ENCODE data around the gene UBE2B.
"Not testable (repeated sequence)": the region's sequence is repeated elsewhere in the genome, so short reads cannot be mapped to it uniquely, and the experiment has no call there.

Gene UBE2B

DNA sequence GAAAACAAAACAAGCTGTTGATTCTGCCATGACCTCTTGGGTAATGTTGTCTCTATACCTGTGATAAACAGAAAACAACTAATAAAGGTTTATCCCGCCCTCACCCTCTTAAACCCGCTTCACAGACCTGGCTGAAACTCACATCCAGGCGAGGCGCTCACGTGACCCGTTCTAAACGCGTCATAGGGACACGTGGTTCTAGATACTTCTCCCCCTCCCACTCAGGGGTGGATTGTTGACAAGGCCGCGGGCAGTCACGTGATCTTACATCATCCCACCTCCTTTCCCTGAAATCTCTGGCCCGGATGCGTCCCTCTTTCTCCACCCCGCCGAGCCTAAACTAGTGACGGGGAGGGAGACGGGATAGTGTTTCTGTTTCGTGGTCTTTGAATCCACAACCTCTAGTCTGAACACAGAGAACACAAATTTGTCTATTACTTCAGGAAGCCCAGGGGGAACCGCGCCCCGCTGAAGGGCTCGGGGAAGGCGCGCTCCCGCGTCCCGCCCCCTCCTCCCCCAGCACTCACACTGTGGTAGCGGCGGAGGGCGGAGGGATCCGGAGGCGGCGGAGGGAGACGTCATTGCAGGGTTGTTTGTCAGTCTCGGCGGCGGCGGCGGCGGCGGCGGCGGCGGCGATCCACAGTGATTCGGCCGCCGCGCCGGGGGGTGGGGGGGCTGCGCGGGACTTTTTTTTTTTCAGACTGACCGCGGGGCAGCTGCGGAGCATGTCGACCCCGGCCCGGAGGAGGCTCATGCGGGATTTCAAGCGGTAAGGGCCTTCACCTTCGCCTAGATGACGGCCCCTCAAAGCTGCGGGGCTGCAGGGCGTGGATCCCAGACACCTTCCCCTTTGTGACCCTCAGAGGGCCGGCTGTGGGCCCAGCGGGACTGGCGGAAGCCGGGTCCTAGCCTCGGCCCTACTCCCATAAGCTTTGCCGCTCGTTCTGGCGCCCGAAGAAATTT, at the start of gene UBE2B:
TSS of gene UBE2B (plus strand) at position 699 of the 963 bp plus-strand sequence. CDS start at position 726, 27 bp downstream.
- peak; percentile 98 for DNase-seq

DNA sequence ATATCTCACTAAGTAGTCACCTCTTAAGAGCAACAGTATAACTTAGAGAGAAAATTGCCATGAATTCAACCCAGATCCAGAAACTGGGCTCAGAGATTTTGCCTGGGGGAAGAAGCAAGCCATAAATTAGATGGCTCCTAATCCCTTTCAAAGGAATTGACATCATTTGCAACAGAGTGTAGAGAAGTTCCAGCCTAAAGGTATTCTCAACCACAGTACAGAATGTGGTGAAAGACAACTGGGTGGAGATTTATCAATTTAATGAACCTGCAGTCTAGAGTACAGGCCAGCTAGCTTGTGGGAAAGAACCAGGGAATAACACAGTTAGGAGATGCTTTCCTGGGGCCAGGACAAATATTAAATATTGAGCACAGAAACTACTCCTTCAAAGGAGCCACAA, 44.0 kb upstream of the UBE2B start:
- no peak for DNase-seq

DNA sequence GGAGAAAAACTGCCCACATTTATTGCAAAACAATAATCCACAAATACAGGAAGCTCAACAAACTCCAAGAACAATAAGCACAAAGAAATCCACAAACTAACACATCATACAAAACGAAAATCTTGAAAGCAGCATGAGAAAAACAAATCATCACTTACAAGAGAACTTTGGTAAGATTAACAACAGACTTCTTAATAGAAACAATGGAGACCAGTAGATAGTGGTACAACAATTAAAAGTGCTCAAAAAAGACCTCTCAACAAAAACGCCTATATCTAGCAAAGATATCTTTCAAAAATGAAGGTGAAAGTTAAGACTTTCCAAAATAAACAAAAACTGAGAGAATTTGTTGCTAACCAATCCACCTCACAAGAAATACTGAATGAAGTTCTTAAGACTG, 42.8 kb upstream of the UBE2B start:
- DNase-seq: no peak

DNA sequence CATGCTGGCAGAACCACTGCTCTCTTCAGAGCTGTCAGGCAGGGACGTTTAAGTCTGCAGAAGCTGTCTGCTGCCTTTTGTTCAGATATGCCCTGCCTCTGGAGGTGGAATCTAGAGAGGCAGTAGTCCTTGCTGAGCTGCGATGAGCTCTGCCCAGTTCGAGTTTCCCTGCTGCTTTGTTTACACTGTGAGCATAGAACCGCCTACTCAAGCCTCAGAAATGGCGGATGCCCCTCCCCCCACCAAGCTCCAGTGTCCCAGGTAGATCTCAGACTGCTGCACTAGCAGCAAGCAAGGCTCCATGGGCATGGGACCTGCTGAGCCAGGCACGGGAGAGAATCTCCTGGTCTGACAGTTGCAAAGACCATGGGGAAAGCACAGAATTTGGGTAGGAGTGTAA, 34.5 kb upstream of the UBE2B start:
- not testable (repeated sequence) for DNase-seq

DNA sequence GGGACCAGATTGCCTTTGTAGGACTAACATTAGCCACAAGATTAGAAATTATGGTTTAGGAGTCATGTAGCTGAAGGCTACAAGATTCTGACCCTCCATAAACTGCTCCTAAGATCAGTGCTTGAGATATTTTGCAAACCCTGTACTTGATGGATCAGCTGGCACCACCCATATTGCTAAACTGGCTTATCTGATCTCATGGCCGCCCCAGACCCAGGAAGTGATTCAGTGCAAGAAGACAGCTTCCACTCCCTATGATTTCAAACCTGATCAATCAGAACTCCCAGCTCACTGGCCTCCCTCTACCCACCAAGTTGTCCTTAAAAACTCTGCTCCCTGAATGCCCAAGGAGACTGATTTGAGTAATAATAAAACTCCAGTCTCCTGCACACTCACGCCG, 27.9 kb upstream of the UBE2B start:
- not testable (repeated sequence) for DNase-seq

DNA sequence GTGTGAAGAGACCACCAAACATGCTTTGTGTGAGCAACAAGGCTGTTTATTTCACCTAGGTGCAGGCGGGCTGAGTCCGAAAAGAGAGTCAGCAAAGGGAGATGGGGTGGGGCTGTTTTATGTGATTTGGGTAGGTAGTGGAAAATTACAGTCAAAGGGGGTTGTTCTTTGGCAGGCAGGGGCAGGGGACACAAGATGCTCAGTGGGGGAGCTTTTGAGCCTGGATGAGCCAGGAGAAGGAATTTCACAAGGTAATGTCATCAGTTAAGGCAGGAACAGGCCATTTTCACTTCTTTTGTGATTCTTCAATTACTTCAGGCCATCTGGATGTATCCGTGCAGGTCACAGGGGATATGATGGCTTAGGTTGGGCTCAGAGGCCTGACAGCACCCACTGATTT, 25.9 kb upstream of the UBE2B start:
- DNase-seq: not testable (repeated sequence)

DNA sequence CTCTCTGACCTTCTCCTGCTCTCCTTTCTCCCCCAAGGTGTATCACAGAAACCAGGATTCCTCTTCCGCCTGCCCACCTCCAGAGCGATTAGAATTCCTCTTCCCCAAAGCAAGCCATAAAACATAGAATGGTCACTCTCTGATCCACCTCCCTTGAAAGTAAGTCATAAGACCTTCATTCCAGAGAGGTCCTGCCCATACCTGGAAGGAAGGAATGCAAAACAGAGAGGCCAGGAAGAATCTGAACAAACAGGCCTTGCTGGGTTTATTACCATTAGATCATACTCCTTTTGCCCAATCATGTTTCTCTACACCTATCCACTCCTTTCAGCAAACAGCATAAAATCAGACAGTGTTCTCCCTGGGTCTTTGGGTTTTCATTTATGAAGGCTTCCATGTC, 25.4 kb upstream of the UBE2B start:
- no peak for DNase-seq

DNA sequence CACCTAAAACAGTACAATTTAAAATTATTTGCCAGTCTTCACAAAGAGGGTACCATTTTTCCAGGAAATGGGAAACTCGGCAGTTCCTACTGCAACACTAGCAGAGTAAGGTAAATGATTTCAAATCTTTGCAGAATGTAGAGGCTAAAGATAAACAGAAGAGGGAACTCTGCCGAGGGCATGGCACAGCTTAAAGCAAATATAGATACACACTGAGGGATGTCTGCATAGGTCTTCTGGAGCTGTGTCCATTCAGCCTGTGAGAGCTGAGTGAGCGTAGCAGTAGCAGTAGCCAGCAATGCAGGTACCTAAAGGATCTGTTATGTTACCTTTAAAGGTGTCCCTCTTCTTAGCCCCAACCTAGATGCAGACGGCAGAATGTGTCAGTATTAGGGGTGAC, 21.9 kb upstream of the UBE2B start:
- DNase-seq: no peak

DNA sequence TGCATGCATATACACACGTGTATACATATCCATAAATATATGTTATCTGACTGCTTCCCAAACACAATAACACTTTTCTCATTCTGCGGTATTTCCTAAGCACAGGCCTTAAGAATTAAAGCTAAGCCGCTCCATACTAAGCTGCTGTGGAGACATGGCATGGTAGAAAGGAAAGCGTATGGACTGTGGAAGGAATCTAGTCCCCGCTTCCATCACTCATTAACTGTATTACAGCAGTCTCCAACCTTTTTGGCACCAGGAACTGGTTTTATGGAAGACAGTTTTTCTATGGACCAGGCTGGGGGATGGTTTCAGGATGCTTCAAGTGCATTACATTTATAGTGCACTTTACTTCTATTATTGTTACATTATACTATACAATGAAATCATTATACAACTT, 15.7 kb upstream of the UBE2B start:
- no peak for DNase-seq

DNA sequence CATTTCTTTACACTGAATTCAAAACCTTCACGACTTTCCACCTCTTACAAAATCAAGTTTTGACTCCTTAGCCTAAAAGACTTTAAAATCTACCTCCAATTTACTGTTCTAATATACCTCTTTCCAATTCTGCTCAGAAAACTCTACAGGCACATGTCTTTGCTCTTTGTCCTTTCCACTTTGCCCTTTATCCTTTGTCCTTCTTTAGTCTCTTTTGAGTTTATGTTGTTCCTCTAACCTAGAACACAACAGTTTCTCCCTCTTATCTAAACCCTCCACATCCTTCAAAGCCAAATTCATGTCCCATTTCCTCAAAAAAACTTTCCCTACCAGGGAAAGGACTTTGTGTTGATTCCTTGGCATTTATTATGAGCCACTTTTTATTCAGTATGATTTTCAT, 5.8 kb upstream of the UBE2B start:
- no peak for DNase-seq

DNA sequence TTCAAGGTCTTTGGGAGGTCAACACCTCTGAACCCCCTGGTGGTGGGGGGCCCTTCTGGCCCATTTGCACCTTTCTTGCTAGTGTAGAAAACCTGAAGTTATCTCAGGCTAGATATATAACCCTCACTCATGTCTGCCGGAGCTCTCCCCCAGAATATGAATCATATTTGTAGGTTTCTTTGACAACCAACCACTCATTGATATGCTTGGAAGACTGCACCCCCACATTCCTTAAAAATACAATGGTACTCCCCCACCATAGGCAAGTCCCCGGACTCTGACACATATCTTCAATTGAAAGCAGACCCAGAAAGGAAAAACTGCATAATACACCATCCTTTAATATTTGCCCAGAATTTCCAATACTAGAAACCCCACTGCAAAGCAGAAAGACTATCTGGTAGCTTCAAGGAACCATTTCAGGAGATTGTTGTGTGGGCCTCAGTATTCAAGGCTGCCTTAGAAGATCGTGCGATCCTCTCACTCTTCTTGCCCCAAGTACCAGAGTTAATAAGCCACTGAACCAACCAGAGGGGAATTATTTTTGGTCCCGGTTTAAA, 978 bp upstream of the UBE2B start:
- no peak for DNase-seq

DNA sequence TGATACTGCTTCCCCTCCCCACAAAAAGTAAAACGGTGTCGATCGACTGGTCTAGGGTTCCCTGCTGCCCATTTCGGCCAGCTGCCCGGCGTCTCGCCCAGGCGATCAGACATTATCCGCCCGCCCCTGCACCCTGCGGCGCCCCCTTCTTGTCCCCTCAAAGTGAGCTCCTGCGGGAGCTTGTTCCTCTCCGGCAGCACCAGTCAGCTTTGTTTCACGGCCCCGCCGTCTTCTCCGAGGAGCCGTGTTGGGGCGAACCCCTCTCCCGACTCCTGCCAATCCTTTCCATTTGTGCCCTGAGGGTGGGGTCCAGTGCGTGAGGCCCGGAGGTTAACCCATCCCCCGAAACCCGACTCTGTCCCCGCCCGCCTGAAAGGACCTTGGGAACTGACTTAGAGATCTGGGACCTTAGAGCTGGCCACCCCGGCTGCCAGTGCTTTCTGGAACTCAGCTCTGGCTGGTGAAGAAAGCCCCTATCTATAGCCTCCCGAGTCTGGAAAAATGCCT, 518 bp downstream of the UBE2B start:
- DNase-seq: no peak

DNA sequence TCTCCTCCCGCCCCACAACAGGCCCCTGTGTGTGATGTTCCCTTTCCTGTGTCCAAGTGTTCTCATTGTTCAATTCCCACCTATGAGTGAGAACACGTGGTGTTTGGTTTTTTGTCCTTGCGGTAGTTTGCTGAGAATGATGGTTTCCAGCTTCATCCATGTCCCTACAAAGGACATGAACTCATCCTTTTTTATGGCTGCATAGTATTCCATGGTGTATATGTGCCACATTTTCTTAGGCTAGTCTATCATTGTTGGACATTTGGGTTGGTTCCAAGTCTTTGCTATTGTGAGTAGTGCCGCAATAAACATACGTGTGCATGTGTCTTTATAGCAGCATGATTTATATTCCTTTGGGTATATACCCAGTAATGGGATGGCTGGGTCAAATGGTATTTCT, 2.3 kb downstream of the UBE2B start:
- DNase-seq: not testable (repeated sequence)

DNA sequence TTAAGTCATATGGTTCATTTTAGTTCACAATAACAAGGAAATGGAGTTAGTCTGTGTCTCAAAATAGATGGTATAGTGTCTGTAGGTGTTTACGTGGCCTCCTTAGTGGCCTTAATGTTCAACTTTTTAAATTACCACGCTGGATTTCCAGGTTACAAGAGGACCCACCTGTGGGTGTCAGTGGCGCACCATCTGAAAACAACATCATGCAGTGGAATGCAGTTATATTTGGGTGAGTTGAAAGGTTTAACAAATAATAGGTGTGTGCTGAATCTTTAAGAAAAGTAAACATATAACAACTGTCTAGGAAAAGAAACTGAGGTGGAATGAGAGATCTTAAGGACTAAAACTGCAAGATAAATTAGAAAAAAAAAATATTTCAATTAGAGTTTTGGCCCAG, 2.9 kb downstream of the UBE2B start:
- no peak for DNase-seq

DNA sequence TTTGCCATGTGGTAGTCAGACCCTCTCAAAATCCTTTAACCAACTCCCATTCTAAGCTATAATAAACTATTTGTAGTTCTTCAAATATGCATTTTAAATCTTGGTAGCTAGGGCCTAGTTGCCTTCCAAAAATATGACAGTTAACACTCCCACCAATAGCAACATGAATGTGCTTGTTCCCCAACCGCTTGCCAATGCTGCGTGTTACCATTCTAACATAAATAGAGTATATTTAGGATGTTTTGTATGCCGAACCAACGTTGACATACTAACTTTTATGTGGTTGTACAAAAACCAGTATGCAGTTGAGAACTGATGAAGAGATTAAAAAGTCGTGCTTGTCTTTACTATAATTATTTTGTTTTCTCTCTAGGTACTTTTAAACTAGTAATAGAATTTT, 9.0 kb downstream of the UBE2B start:
- DNase-seq: no peak

DNA sequence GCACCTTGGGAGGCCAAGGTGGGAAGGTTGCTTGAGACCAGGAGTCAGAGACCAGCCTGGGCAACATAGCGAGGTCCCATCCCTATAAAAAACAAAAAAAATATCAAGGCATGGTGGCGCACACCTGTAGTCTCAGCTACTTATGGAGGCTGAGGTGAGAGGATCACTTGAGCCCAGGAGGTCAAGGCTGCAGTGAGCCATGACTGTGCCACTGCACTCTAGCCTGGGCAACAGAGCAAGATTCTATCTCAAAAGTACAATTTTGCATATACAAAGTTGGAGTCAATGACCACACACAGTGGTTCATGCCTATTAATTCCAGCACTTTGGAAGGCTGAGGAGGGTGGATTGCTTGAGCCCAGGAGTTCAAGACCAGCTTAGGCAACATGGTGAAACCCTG, 10.8 kb downstream of the UBE2B start:
- not testable (repeated sequence) for DNase-seq

DNA sequence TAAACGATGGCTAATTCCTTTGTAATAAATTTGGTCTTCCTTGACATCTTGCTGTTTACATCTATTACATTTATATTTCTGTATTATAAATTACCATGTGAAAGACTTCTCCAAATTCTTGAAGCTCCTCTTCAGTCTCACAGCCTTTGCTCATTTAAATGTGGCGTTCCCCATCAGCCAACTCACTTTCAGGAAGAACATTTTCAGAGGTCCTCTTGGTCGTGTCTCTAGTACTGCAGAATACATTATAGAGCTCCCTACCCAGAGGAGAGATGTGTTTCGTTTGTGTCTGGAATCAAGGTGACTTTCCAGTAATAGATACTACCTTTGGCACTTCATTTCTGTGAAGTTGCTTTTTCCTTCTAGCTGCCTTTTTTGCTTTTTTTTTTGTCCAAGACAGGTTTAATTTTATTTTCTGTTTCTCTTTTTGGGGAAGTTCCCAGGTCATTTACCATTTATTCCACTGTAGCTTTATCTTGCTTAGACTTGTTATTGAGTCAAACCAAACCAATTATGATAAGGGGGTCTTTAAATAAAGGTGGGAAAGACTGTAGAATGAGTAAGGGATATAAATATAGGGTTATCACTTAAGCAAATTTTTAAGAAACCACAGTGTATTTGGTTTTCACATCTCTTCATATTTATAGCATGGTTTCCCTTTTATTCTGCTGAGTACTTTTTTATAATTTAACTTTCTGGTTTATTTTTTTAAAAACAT, 12.8 kb downstream of the UBE2B start:
- no peak for DNase-seq

DNA sequence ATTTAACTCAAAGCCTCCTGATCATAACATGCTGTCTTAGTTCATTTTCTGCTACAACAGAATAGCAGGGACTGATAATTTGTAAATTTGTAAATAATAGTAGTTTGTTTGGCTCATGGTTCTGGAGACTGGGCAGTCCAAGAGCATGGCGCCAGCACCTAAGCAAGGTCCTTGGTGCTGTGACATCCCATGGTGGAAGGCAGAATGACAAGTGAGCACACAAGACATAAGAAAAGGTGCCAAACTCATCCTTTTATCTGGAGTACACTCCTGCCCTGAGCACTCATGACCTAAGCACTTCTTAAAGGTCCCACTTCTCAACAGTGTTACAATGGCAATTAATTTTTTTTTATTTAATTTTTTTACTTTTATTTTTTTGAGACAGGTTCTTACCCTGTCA, 16.1 kb downstream of the UBE2B start:
- no peak for DNase-seq

DNA sequence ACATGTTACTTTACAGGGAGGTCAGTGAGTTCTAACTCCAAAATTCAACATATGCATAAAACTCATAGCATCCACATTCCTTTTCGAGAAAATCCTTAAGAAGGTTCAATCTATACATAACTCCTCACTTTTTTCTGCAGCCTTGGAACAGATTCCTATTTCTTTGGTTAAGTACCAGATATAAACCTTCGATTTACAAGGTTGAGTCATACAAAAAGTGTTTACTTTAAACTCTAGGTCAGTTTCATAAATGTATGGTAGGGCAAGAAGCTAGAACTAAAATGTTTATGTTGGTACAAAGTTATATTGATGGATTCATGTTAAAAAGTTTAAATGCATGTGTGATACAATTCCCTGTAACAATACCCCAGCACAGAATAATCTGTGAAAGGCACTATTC, 20.9 kb downstream of the UBE2B start:
- DNase-seq: no peak

DNA sequence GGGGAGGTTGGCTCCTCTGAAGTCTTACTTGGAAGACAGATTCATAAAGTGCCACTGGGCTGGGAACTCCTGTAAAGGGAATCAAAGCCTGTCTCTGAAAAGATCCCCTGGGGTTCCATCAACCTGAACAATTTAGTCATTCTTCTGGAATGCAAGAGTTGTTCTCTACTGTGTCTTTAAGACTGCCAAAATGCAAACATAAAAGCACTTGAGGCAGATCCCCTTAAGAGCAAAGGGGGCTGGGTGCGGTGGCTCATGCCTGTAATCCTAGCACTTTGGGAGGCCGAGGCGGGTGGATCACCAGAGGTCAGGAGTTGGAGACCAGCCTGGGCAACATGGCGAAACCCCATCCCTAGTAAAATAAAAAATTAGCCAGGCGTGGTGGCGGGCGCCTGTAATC, 23.6 kb downstream of the UBE2B start:
- DNase-seq: no peak

DNA sequence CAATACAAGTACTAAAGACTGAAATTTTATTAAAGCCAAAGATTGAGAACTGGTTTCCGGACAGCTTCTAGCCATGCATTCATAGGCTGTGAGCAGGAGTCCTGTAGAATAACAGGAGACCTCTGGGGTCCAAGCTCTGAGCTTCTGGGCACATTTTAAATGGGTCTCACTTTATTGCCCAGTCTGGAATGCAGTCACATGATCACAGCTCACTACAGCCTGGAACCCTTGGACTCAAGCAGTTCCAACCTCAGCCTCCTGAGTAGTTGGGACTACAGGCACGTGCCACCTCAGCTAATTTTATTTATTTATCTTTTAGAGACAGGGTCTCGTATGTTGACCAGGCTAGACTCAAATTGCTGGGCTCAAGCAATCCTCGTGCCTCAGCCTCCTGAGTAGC, 24.9 kb downstream of the UBE2B start:
- DNase-seq: no peak

DNA sequence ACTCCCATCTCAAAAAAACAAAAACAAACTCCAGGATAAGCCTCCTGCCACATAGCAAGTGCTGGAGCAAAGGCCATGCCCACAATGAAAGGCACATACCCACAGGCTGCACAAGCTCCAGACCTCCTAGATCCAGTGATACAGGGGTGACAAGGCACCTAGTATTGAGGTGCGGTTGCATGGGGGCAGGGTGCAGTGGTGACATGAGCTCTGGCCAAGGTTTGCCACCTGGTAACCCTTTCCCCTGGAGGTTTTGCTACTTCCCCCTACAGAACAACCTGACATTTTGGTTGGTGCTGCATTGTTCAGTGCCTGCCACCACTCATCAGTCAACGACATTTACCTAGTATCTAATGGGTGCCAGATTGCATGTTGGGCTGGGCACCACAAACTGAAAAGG, 25.8 kb downstream of the UBE2B start:
- no peak for DNase-seq

DNA sequence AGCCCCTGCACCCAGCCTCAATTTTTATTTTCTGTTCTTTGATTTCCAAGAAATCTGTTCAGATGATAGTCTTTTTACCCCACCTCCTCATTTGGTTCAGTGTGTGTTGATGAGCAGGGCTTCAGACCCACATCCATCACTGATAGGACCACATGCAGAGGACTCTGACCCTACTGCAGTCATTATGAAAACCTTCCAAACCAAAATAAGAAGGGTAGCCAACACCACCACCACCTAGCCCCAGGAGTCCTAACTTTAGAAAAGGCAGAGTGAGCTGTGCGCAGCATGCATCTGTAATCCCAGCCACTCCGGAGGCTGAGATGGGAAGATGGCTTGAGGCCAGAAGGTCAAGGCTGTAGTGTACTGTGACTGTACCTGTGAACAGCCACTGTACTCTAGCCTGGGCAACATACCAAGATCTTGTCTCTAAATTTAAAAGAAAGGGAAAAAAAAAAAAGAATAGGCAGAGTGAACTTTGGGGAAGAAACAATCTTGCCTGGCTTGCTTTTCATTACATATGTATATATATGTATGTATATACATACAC, 27.3 kb downstream of the UBE2B start:
- DNase-seq: no peak

Data from NCI-H446 treated with DMSO at 0.1 percent for 48 hours (cell line).